ENCODE data around the gene CCDC74A.
"Not testable (repeated sequence)": the region's sequence is repeated elsewhere in the genome, so short reads cannot be mapped to it uniquely, and the experiment has no call there.

CCDC74A gene

GRCh38 chr2:131498321-131498973, 29.2 kb upstream of the CCDC74A start:
- not testable (repeated sequence) for DNase-seq (ENCODE audit: low read depth in 2 of 2, low spot score in 1 of 2)

DNA sequence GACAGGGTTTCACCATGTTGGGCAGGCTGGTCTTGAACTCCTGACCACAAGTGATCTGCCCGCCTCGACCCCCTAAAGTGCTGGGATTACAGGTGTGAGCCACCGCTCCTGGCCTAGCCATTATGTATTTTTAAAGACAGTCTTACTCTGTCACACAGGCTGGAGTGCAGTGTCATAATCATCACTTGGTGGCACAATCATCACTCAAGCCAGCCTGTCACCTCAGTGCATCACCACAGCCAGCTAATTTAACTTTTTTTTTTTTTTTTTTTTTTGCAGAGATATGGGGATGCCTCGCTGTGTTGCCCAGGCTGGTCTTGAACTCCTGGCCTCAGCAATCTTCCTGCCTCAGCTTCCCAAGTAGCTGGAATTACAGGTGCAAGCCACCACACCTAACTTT, 24.1 kb upstream of the CCDC74A start:
- DNase-seq (ENCODE audit: low read depth in 2 of 2, low spot score in 1 of 2): not testable (repeated sequence)

GRCh38 chr2:131504082-131504750, 23.5 kb upstream of the CCDC74A start:
- DNase-seq (ENCODE audit: low read depth in 2 of 2, low spot score in 1 of 2): not testable (repeated sequence)

DNA sequence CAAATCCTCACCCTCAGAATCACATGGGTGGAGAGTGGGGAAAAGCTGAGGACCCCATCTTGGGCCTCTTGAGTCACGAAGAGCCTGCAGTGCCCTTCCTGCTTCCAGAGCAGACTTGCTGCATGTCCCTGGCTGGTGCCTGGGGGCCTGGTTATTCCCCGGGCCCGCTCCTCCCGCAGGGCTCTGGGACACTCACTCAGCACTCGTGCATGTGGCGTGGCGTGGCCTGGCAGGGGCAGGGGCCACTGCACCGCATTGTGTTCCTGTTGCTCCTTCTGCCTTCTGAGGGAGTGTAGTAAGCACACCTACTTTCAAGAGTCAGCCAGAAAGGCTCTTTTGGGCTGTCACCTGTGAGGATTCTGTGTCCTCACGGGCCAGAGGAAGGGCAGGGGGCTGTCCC, 18.1 kb upstream of the CCDC74A start:
- DNase-seq (ENCODE audit: low read depth in 2 of 2, low spot score in 1 of 2): no peak

DNA sequence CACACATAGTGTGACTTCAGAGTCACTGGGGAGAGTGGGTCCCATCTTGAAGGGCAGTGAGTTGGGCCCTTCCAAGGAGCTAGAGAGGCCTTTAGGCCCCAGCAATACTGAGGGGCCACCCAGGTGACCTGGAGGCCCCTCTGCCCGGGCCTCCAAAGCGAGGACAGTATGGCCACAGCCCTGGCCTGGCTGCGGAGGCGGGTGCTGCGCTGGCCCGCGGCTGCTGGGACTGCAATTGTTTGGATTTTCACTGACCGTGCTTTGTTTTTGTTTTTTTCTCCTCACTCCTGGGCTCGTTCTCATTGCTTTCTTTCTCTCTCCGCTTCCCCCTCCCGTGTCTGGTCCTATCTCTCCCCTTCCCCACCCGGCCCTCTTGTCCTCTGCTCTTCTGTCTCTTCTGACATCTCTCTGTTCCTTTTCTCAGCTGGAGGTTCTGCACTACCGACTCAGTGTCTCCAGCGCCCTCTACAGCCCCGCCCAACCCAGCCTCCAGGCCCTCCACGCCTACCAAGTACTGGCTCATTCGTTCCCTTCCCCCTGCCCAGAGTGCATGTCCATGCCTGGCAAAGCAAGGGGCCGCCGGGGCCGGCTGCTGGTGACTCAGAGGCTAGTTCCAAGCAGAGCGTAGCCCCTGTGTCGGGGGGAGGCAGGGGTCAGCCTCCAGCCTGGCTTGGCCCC, 16.3 kb upstream of the CCDC74A start:
- not testable (repeated sequence) for DNase-seq (ENCODE audit: low read depth in 2 of 2, low spot score in 1 of 2)

DNA sequence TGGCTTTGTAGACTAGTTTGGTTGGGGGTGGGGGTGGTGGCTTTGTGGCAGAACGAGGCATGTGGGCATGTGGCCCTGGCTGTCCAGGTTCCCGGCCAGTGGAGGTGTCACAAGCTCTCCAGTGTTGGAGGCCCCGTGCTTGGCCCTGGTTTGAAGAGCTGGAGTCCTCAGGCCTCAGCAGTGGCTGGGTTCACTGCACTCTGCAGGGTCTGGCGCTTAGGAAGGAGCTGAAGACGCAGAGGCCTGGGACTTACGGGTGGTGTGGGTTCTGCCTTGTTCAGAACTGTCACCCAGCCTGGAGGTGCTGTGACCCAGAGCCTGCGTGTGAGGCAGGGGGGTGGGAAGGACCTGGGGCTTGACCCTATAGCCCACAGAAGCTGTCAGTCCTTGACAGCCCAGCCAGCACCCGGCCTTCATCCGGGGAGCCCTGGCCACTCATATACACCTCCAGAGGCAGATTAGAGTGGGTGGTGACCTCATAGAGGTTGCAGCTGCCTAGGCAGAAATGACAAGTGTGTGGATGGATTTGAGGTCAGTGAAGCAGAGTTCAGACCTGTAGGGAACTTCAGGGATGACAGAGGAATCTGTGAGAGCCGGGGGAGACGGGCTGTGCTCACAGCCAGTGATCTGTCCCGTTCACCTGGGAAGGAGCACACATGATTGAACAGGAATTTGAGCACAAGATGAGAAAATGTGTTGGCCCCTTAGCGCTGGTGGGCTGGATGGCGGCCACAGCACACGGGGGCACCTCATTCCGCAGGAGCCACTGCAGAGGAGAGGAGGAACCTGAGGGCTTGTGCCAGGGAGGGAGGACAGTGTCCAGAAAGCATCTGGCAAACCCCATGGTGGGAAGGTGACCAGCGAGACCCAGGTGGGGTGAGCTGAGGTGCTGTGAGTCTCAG, 15.5 kb upstream of the CCDC74A start:
- not testable (repeated sequence) for DNase-seq (ENCODE audit: low read depth in 2 of 2, low spot score in 1 of 2)

DNA sequence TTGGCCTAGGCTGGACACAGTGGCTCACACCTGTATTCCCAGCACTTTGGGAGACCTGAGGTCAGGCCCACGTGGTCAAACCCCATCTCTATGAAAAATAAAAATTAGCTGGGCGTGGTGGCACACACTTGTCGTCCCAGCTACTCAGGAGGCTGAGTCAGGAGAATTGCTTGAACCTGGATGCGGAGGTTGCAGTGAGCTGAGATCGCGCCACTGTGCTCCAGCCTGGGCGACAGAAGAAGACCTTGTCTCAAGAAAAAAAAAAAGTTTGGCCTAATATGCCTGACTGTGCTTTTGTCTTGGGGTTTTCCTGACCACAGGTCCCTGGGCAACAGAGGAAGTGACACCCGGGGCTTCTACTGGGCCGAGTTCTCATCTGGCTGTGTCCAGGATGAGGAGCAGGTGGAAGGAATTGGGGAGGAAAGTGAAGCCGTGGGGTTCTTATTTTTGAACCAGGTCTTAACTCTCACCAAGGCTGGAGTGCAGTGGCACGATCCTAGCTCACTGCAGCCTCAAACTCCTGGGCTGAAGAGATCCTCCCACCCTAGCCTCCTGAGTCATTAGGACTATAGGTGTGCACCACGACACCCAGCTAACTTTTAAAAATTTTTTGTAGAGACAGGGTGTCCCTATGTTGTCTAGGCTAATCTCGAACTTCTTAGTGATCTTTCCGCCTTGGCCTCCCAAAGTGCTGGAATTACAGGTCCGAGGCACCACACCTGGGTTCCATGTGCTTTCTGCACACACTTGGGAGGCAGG, 13.1 kb upstream of the CCDC74A start:
- DNase-seq (ENCODE audit: low read depth in 2 of 2, low spot score in 1 of 2): not testable (repeated sequence)

- DNase-seq (ENCODE audit: low read depth in 2 of 2, low spot score in 1 of 2): not testable (repeated sequence)
These were observed 12.5 kb upstream of the CCDC74A start for GRCh38 chr2:131515235-131515634.

DNA sequence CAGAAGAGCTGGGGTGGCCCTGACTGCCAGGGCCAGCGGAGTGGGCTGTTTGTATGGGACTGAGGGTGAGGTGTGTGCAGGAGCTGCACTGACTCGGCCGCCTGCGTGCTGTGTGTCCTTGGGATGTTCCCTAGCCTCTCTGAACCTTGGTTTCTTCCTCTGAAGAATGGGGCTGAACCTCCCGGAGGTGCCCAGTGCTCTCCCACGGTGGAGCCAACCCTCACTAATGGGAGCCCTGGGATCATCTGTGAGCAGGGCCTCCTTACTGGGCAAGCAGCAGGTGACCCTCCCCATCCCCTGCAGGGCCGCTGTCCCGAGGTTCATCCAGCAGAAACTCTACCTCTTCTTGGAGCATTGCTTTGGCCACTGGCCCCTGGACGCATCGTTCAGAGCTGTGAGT, 11.7 kb upstream of the CCDC74A start:
- no peak for DNase-seq (ENCODE audit: low read depth in 2 of 2, low spot score in 1 of 2)

DNA sequence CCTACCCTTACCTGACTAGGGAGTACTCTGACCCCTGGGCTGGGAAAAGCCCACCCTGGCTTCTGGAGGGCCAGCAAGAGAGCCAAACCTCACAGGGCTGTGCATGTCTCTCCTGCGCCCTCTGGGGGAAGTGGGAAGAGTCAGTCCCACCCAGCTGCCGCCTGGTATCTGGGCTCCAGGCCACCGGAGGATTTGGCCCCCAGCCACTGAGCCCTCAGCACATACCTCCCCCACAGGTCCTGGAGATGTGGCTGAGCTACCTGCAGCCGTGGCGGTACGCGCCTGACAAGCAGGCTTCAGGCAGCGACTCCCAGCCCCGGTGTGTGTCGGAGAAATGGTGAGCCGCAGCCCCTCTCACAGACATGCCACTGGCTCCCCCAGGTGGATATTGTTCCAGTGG, 11.1 kb upstream of the CCDC74A start:
- DNase-seq (ENCODE audit: low read depth in 2 of 2, low spot score in 1 of 2): not testable (repeated sequence)

- no peak for DNase-seq (ENCODE audit: low read depth in 2 of 2, low spot score in 1 of 2)
These were observed 10.4 kb upstream of the CCDC74A start for GRCh38 chr2:131517106-131517831.

DNA sequence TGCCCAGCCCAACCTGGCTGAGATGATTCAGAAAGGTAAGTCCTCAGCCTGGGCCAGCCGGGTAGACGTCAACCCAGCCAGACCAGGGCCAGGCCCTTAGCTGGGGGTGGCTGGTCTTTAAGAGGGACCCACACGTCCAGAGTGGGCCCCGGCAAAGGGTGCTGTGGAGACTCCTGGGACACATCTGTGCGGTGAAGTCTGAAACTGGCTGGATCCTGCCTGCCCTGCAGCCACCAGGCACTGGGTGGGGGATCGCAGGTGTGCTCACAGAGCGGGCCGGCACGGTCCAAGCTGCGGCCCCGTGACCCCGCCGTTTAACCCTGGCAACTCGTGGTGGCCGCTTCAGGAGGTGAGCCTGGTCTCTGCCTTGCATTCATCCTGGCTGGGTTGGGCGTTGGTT, 9.8 kb upstream of the CCDC74A start:
- not testable (repeated sequence) for DNase-seq (ENCODE audit: low read depth in 2 of 2, low spot score in 1 of 2)

DNA sequence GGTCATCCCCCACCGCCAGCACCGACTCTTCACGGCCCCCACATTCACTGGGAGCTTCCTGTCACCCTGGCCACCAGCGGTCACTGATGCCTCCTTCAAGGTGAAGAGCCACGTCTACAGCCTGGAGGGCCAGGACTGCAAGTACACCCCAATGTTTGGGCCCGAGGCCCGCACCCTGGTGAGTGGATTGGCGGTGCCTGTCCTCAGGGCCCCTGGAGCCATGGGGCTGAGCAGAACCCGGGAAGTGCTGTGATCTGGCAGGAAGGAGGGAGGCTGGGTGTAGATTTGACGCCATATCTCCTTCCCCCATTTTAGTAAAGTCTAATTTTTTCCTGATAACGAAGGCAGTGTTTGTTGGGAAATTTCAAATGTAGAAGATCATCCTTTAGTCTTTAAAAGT, 9.2 kb upstream of the CCDC74A start:
- DNase-seq (ENCODE audit: low read depth in 2 of 2, low spot score in 1 of 2): not testable (repeated sequence)

DNA sequence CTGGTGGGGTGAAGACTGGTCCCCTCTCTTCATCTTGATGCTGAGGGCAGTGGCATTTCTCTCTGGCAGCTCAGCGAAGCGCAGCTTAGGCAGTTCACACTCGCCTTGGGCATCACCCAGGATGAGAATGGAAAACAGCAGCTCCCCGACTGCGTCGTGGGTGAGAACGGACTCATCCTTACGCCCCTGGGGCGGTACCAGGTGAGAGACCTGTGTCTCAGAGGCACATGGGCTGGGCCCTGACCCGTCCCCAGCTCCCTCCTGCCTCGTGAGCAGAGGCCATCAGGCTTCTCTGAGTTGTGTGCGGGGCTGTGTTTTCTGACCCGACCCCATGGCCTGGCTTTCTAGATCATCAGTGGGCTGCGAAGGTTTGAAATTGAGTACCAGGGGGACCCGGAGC, 8.2 kb upstream of the CCDC74A start:
- no peak for DNase-seq (ENCODE audit: low read depth in 2 of 2, low spot score in 1 of 2)

DNA sequence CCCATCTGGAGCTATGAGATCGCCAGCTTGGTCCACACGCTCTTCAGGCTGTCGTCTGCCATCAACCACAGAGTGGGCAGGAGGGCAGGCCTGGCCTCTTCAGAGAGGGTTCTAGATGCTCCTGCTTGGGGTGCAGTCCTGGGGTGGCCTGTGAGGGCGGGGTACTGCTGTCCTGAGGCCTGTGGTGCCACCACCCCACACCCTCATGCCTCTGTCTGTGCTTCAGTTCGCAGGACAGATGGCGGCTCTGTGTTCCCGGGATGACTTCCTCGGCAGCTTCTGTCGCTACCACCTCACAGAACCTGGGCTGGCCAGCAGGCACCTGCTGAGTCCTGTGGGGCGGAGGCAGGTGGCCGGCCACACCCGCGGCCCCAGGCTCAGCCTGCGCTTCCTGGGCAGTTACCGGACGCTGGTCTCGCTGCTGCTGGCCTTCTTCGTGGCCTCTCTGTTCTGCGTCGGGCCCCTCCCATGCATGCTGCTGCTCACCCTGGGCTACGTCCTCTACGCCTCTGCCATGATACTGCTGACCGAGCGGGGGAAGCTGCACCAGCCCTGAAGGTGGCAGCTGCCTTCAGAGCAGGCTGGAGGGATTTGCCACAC, 7.7 kb upstream of the CCDC74A start:
- DNase-seq (ENCODE audit: low read depth in 2 of 2, low spot score in 1 of 2): not testable (repeated sequence)

DNA sequence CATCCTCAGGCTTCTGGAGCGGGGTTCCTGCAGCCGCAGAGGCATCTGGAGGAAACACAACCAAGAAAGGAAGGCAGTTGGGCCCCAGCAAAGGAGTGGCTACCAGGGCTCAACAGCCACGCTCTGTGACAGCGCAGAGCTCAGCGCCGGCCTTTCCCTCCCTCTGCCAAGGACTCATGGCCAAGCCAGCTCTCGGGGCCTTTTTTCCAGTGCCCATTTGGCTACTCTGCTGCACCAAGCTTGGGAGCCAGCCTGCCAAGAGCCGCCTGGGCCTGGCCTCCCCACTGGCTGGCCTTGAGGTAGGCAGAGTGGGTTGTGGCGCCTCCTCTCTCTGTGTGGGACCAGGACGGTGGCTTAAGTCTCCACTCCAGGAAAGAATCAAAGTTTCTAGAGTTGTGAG, 7.2 kb upstream of the CCDC74A start:
- no peak for DNase-seq (ENCODE audit: low read depth in 2 of 2, low spot score in 1 of 2)

DNA sequence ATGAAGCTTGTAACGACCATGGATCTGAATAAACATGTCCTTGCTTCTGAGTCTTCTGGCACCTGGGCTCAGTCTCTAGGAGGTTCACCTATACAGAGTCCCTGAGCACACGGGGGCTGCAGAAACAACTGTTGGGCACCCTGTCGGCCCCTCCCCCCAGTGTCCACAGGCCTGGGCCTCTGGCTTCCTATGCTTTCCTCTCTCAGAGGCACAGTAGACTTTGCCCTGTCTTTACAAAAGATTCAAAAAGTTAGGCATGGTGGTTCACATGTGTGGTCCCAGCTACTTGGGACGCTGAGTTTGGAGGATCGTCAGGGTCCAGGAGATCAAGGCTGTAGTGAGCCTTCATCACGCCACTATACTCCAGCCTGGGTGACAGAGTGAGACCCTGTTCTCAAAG, 6.2 kb upstream of the CCDC74A start:
- not testable (repeated sequence) for DNase-seq (ENCODE audit: low read depth in 2 of 2, low spot score in 1 of 2)

GRCh38 chr2:131521961-131522781, 5.5 kb upstream of the CCDC74A start:
- no peak for DNase-seq (ENCODE audit: low read depth in 2 of 2, low spot score in 1 of 2)

DNA sequence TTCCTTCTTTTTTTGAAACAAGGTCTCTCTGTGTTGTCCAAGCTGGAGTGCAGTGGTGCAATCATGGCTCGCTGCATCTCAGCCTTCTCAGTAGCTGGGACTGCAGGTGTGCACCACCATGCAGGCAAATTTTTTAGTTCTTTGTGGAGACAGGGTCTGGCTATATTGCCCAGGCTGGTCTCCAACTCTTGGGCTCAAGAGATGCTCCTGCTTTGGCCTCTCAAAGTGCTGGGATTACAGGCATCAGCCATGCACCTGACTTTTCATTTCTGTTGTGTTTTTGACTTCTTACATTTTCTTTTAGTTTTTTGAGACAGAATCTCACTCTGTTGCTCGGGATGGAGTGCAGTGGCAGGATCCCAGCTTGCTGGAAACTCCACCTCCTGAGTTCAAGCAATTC, 2.4 kb upstream of the CCDC74A start:
- DNase-seq (ENCODE audit: low read depth in 2 of 2, low spot score in 1 of 2): not testable (repeated sequence)

All from stimulated activated CD8-positive, alpha-beta memory T cell treated with anti-CD3 and anti-CD28 coated beads, Interleukin-4, amount 100 ng/mL, for 1 hour (primary cell).